ENCODE data around the gene MMS19.

MMS19 gene

DNA sequence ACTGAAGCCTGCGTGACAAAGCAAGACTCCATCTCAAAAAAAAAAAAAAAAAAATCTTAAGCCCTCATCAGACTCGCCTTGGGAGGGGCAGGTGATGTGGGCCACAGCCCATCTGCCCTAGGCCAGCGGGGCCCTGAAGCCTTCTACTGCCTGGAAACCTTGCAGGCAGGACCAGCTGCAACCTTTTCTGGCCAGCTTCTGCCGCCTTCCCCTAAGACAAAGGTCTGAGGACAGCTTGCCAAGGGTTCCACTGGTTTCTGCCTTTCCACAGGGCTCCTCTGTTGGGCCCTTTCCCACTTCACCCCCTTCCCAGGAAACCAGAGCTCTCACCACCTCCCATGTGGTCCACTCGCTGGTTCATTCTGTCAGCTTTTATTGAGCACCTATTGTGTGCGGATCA is 35.7 kb upstream of the MMS19 start:
- Histone ChIP-seq H3K36me3 (ENCODE audit: control insufficient read depth, low read length) (no peaks in the 10 kb centered on the region), H3K27ac (ENCODE audit: low read depth, low read length) (no peak overlapping the region), H3K79me2 (ENCODE audit: control insufficient read depth, low read length) (no peaks in the 10 kb centered on the region), H4K20me1 (ENCODE audit: control insufficient read depth, insufficient read depth, low read depth, low read length) (0 out of 2 replicates have a peak, but pooled peaks cover 3% of the 10 kb centered on the region), H3K9me2 (replicated peaks; ENCODE audit: control insufficient read depth, low read length) (no peaks in the 10 kb centered on the region), H3K4me1 (ENCODE audit: control insufficient read depth, low read length) (no peaks in the 10 kb centered on the region), H3K4me2 (ENCODE audit: low read length) (no peak overlapping the region), H3K4me3 (ENCODE audit: low read length) (no peak overlapping the region), H3F3A (ENCODE audit: control insufficient read depth, insufficient read depth) (no peaks in the 10 kb centered on the region), H3K27me3 (ENCODE audit: control insufficient read depth, low read length) (0 out of 2 replicates have a peak, but pooled peaks cover 2% of the 10 kb centered on the region), H3K9me3 (ENCODE audit: control insufficient read depth, insufficient read depth, low read length) (no peaks in the 10 kb centered on the region)
- TF ChIP-seq, protein P1, sequence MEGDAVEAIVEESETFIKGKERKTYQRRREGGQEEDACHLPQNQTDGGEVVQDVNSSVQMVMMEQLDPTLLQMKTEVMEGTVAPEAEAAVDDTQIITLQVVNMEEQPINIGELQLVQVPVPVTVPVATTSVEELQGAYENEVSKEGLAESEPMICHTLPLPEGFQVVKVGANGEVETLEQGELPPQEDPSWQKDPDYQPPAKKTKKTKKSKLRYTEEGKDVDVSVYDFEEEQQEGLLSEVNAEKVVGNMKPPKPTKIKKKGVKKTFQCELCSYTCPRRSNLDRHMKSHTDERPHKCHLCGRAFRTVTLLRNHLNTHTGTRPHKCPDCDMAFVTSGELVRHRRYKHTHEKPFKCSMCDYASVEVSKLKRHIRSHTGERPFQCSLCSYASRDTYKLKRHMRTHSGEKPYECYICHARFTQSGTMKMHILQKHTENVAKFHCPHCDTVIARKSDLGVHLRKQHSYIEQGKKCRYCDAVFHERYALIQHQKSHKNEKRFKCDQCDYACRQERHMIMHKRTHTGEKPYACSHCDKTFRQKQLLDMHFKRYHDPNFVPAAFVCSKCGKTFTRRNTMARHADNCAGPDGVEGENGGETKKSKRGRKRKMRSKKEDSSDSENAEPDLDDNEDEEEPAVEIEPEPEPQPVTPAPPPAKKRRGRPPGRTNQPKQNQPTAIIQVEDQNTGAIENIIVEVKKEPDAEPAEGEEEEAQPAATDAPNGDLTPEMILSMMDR (IDR thresholded peaks at IDR 0.05; ENCODE audit: low read depth, low read length, poor library complexity, severe bottlenecking): no peak
- TF ChIP-seq EZH2phosphoT487 (IDR thresholded peaks at IDR 0.05; ENCODE audit: borderline replicate concordance, low read length): no peak

DNA sequence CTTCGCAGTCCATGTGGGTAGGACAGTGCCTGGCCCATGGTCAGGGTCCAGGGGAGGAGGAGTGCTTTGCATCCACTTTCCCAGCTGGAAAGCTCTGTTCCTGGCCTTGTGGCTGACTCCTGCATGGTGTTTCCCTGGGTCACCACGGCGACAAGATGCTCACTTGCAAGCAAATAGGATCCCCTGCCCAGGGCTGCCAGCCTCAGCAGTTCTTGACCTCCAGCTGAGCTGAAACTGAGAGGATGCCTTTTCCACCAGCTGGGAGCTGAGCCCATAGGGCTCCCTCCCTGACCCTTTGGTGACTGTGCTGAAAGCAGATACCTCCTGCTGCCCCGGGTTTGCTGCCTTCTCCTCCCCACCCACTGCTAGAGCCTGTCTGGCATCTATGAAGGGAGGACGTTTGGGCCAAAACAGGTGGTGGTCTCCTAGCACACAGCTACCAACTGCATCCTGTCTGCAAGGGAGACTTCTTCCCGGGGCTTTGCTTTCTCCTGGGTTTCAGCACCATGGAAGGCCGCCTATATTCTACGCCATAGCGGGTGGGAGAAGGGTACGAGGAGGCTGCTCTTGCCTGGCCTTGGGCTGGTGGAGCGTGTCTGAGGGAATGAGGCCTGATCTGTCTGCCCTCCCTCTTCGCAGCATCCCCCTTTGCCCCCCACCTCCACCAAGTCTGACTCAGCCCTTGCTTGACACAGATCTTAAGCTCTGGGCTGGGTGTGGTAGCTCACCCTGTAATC is 34.9 kb upstream of the MMS19 start:
- Histone ChIP-seq H4K20me1 (ENCODE audit: control insufficient read depth, insufficient read depth, low read depth, low read length) (no peaks in the 10 kb centered on the region), H3K4me2 (ENCODE audit: low read length) (no peak overlapping the region), H3K4me1 (ENCODE audit: control insufficient read depth, low read length) (no peaks in the 10 kb centered on the region), H3K9me3 (ENCODE audit: control insufficient read depth, insufficient read depth, low read length) (no peaks in the 10 kb centered on the region), H3K27ac (ENCODE audit: low read depth, low read length) (no peak overlapping the region), H3K4me3 (ENCODE audit: low read length) (no peak overlapping the region), H3K36me3 (ENCODE audit: control insufficient read depth, low read length) (no peaks in the 10 kb centered on the region), H3F3A (ENCODE audit: control insufficient read depth, insufficient read depth) (no peaks in the 10 kb centered on the region), H3K79me2 (ENCODE audit: control insufficient read depth, low read length) (no peaks in the 10 kb centered on the region), H3K27me3 (ENCODE audit: control insufficient read depth, low read length) (0 out of 2 replicates have a peak, but pooled peaks cover 2% of the 10 kb centered on the region), H3K9me2 (replicated peaks; ENCODE audit: control insufficient read depth, low read length) (no peaks in the 10 kb centered on the region)
- TF ChIP-seq, protein P1 (IDR thresholded peaks at IDR 0.05; ENCODE audit: low read depth, low read length, poor library complexity, severe bottlenecking): no peak
- no peak for TF ChIP-seq EZH2phosphoT487 (IDR thresholded peaks at IDR 0.05; ENCODE audit: borderline replicate concordance, low read length)

DNA sequence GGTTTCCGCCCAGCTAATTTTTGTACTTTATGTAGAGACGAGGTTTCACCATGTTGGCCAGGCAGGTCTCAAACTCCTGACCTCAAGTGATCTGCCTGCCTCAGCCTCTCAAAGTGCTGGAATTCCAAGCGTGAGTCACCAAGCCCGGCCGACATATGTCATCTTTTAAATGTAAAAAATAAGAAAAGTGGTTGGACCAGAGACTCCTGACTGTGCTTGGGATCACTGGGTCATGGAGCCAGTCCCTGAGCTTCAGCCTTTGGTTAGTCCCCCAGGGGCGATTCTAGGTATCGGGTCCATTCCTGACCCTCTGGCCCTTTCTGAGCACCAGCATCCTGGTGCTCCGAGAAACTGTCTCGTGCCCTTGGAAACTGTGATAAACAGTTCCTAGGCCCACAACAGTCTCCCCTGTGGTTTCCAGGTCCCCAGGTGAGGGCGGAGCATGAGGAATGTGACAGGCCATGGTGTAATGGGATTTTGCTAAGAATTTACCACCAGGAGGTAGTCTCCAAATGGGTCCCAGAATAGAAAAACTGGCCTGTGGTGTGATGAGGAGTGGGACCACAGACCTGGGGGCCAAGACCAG is 33.3 kb upstream of the MMS19 start:
- H3K27me3 ChIP-seq (ENCODE audit: control insufficient read depth, low read length): 0 out of 2 replicates have a peak, but pooled peaks cover 2% of the 10 kb centered on the region
- H3K9me3 ChIP-seq (ENCODE audit: control insufficient read depth, insufficient read depth, low read length): no peaks in the 10 kb centered on the region
- H3K4me1 ChIP-seq (ENCODE audit: control insufficient read depth, low read length): no peaks in the 10 kb centered on the region
- H4K20me1 ChIP-seq (ENCODE audit: control insufficient read depth, insufficient read depth, low read depth, low read length): no peaks in the 10 kb centered on the region
- no peak overlapping the region for H3K4me2 ChIP-seq (ENCODE audit: low read length)
- H3K79me2 ChIP-seq (ENCODE audit: control insufficient read depth, low read length): no peaks in the 10 kb centered on the region
- TF ChIP-seq, protein P1 (IDR thresholded peaks at IDR 0.05; ENCODE audit: low read depth, low read length, poor library complexity, severe bottlenecking): no peak
- TF ChIP-seq EZH2phosphoT487 (IDR thresholded peaks at IDR 0.05; ENCODE audit: borderline replicate concordance, low read length): no peak
- no peak overlapping the region for H3K4me3 ChIP-seq (ENCODE audit: low read length)
- no peaks in the 10 kb centered on the region for H3F3A ChIP-seq (ENCODE audit: control insufficient read depth, insufficient read depth)
- H3K27ac ChIP-seq (ENCODE audit: low read depth, low read length): no peak overlapping the region
- H3K36me3 ChIP-seq (ENCODE audit: control insufficient read depth, low read length): no peaks in the 10 kb centered on the region
- no peaks in the 10 kb centered on the region for H3K9me2 ChIP-seq (replicated peaks; ENCODE audit: control insufficient read depth, low read length)
